Measurements from ENCODE around the gene KCNC4. TPM values are rescaled to one million over a fixed set of nuclear protein-coding genes. Genes with fewer than 3 reads are reported as not detected.

Gene KCNC4
- total RNA-seq, 2 donors from 2014 or later, result 8.6 to 12.7 TPM

GRCh38 chr1:110170766-110171733 is 39.1 kb upstream of the KCNC4 start:
- no peak for ATAC-seq
- intact Hi-C loops (cut with DNase I), result no loop called here
- WGBS, 2 donors, result 69 to 78% methylated on average over 4 to 13 of the region's 13 CpGs
- H3K4me3 ChIP-seq, result no peak overlapping the region
- H3K9me3 ChIP-seq, result no peaks in the 10 kb centered on the region
- no peaks in the 10 kb centered on the region for H3K27me3 ChIP-seq
- no peaks in the 10 kb centered on the region for H3K4me1 ChIP-seq
- DNase-seq, result no peak
- TF ChIP-seq POLR2A (IDR thresholded peaks at IDR 0.05) (no peak), CTCF (IDR thresholded peaks at IDR 0.05) (no peak)
- H3K36me3 ChIP-seq (replicated peaks in 1 of 2; ENCODE audit: insufficient read depth in 1 of 2, low read depth in 2 of 2), result no peaks in the 10 kb centered on the region
- no peak overlapping the region for H3K27ac ChIP-seq

DNA sequence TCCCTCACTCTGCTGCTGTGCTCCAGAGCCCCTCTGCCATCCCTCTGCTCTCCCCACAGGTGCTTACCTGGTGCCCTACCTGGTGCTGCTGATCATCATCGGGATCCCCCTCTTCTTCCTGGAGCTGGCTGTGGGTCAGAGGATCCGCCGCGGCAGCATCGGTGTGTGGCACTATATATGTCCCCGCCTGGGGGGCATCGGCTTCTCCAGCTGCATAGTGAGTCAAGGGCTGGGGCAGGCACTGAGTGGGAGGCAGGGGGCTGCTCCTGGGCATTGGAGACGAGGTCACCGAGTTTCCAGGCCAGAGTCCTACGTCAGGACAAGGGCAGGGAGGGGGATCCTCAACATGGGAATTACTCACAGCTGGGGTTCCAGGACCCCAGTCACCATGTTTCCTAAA is 38.1 kb upstream of the KCNC4 start:
- DNase-seq, result no peak
- TF ChIP-seq CTCF (IDR thresholded peaks at IDR 0.05), result no peak
- no peak for TF ChIP-seq POLR2A (IDR thresholded peaks at IDR 0.05)
- no peak for ATAC-seq
- H3K36me3 ChIP-seq (replicated peaks in 1 of 2; ENCODE audit: insufficient read depth in 1 of 2, low read depth in 2 of 2), result no peaks in the 10 kb centered on the region
- H3K4me1 ChIP-seq, result no peaks in the 10 kb centered on the region
- no peaks in the 10 kb centered on the region for H3K27me3 ChIP-seq
- H3K4me3 ChIP-seq, result no peak overlapping the region
- intact Hi-C loops (cut with DNase I), result no loop called here
- WGBS, 2 donors, result 75 to 100% methylated on average over 1 to 9 of the region's 10 CpGs
- no peak overlapping the region for H3K27ac ChIP-seq
- no peaks in the 10 kb centered on the region for H3K9me3 ChIP-seq

DNA sequence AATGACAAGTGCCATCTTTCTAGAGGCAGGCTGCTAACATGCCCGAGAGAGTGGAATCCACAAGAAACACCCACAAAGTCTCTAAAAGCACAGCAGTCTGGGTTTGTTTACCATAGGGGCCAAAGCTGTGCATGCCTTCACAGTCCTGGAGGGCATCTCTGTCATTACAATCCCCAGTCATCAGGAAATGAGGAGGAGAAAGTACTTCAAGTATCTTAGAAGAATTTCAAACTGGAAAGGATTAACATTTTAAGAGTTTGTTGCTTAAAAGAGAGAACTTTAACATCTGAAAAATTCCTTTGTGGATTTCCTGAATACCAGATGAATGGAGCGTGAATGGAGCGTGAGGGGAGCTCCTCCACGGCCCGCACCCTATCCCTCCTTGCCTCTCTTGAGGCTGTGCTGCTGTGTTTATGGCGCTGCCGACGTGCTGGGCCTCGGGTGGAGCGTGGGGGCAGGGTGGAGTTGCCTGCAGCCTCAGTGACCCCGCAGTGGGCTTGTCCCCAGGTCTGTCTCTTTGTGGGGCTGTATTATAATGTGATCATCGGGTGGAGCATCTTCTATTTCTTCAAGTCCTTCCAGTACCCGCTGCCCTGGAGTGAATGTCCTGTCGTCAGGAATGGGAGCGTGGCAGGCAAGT is 36.5 kb upstream of the KCNC4 start:
- H3K27ac ChIP-seq, result no peak overlapping the region
- DNase-seq (no peak), ATAC-seq (no peak)
- H3K4me1 ChIP-seq, result no peaks in the 10 kb centered on the region
- H3K9me3 ChIP-seq, result no peaks in the 10 kb centered on the region
- intact Hi-C loops (cut with DNase I), result no loop called here
- H3K36me3 ChIP-seq (replicated peaks in 1 of 2; ENCODE audit: insufficient read depth in 1 of 2, low read depth in 2 of 2), result no peaks in the 10 kb centered on the region
- no peaks in the 10 kb centered on the region for H3K27me3 ChIP-seq
- TF ChIP-seq POLR2A (IDR thresholded peaks at IDR 0.05) (no peak), CTCF (IDR thresholded peaks at IDR 0.05) (no peak)
- no peak overlapping the region for H3K4me3 ChIP-seq
- WGBS, 2 donors, result 67 to 70% methylated on average over 14 to 15 of the region's 15 CpGs

DNA sequence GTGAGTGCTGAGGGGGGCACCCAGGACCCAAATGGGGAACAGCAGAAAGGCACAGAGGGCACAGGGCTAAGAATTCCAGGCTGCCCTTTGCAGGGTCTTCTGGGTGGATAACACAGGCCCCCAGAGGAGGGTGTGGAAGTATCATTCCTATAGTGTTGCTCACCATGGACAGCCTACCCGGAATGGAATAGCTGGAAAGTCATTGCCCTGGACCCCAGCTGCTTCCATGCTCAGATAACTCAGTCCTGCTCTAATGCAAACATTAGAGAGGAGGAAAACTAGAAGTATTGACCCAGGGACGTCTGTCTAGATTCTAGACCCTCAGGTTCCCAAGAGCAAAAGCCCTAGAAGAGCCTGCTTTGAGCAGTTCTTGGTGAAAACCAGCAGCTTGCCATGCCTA is 35.2 kb upstream of the KCNC4 start:
- TF ChIP-seq CTCF (IDR thresholded peaks at IDR 0.05), result no peak
- TF ChIP-seq POLR2A (IDR thresholded peaks at IDR 0.05), result no peak
- DNase-seq (no peak), ATAC-seq (no peak)
- H3K36me3 ChIP-seq (replicated peaks in 1 of 2; ENCODE audit: insufficient read depth in 1 of 2, low read depth in 2 of 2), result no peaks in the 10 kb centered on the region
- no peaks in the 10 kb centered on the region for H3K4me1 ChIP-seq
- H3K9me3 ChIP-seq, result no peaks in the 10 kb centered on the region
- intact Hi-C loops (cut with DNase I), result no loop called here
- H3K4me3 ChIP-seq, result no peak overlapping the region
- H3K27ac ChIP-seq, result no peak overlapping the region
- 47 to 51% methylated on average over 2 of the region's 2 CpGs for WGBS, 2 donors
- no peaks in the 10 kb centered on the region for H3K27me3 ChIP-seq

Data from body of pancreas (tissue), 4 donors.